HG02870 (cell line): ENCODE data around the gene PEX10.

ENCODE experiments used
- ATAC-seq: cut with Tn5 transposase; IDR thresholded peaks from one replicate; pipeline ENCODE4 v1.9.1; 2021; ENCODE audit warnings: mild to moderate bottlenecking, moderate library complexity; ENCODE audit not compliant: unreplicated experiment

The PEX10 gene

DNA sequence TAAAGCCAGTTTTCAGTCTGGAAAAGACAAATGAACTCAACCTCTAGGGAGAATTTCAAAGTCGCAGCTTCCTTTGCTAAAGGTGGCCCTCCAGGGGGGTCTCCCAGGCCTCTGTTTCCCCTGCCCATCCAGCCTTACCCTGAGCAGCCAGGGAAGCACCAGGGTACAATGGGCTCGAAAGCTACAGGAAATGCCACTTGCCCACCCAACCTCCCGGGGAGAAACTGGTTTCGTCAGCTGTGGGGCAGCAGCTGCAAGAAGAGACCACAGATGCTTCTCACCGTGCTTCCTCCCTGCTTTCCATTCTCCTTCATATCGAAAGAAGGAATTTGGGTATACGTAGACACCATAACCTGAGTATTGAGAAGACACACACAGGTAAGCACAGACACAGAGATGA lies 22.7 kb downstream of the PEX10 start:
- ATAC-seq: no peak

DNA sequence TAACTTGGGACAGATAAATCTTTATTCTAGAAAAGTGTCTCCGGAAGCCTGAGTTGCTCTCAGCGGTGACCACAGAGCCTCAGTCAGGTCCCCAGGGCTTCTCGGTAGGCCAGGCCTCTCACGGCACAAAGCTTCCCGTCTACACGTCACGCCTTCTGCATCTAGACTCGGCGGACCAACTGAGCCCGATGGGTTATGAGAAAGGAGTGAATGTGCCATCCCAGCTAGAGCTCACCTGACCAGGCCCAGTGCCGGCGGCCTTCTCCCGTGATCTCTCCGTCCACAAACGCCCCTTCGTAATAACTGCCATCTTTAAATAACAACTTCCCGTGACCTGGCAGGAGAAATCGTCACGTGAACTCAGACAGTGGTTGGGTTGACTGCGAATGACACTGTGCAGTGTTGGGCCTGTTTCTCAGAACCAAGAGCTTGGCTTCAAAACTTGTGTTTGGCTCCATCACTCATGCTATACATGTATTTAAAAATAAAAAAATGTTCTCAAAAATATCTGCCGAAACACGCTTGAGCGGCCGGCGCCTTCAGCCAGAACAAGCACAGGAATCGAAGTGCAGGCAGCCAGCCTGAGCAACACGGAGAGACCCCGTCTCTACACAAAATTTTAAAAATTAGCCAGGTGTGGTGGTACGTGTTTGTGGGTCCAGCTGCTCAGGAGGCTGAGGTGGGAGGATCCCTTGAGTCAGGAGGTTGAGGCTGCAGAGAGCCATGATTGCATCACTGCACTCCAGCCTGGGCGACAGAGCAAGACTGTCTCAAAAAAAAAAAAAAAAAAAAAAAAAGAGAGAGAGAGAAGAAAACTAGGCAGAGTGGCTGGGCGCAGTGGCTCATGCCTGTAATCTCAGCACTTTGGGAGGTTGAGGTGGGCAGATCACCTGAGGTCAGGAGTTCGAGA lies 24.1 kb downstream of the PEX10 start:
- ATAC-seq: no peak

DNA sequence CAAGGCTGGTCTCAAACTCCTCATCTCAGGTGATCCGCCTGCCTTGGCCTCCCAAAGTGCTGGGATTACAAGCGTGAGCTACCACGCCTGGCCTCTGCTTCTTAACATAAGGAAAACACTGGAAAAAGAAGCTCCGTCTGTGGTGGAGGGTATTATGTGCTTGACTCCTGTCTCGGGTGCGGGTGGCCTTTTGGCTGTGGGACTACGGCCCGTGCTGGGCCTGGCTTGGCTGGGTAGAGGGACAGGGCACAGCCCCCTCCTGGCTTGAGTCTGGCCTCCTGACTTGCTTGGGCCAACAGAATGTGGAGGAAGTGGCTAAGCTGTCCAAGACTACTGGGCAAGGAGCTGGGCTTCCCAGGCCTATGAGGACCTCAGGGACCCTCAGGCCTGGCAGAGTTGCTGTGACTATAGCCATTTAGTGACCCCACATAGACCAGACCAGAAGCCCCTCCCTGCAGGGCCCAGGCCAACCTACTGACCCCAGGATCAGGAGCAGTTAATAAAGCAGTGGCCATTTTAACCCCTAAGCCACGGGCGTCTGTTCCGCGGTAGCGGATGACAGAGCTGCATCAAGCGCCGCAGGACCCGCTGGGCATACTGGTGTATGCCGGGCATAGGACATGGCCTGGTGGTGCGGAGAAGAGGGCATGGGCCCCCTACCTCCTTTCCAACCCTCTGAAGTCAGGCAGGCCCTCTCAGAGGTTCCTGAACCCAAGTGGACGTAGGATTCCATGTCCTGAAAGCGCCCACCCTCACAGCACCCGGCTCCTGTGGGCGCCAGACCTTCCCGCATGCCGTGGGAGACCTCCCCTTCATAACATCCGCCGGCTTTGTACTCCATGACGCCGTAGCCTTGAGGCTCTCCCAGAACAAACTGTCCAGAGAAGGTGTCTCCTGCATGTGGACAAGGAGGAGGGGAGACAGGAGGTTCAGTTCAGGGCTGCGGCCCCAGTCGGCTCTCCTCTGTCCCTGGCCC lies 25.4 kb downstream of the PEX10 start:
- ATAC-seq: no peak

DNA sequence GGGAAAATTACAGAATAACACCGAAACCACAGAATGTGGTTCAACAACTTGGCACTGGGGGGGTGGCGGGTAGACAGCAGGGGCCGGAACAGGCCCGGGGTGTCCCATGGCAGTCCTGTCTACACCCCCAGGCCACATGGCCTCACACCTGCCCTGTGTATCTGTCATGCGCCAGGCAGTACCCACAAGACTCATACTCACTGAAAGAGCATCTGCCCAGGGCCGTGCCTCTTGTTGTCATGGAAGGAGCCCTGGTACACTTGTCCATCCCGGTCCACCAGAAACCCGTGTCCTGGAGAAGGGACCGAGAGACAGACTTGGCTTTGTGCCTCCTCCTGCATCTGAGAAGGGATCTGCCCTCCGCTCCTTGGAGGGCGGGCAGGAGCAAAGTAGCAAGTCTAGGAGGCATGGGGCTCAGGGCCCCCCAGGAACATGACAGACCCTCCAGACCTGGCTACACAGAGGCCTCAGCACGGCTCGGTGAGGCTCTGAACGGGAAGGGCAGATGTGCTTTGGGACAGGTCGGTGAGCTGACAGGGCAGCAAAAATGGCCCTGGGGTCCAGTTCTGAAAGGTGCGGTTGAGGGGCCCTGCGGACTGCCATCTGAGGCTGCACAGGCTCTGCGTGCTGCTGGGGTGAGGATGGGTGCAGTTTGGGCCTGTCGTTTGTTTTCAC lies 26.6 kb downstream of the PEX10 start:
- no peak for ATAC-seq

DNA sequence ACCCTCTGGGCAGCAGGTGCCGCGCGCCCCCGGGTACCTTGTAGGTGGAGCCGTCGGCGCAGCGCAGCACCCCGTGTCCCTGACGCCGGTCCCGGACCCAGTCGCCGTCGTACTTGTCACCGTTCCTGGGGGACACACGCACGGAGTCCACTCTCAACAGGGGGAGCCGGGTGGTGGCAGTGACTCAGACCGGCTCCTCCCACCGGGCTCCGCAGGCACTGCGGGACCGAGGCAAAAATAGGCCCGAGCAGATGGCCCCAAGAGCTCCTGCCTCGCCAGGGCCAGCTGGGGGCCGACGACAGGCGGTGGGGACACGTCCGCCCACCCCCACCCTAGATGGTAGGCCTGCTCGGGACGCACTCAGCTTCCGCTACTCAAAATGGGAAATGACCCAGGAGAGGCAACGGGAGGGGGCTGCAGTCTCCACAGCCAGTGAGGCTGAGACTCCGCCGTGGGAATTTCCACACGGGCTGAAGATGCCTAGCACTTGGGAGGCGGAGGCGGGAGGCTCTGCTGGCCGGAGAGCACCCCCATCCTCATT lies 27.4 kb downstream of the PEX10 start:
- ATAC-seq: no peak

DNA sequence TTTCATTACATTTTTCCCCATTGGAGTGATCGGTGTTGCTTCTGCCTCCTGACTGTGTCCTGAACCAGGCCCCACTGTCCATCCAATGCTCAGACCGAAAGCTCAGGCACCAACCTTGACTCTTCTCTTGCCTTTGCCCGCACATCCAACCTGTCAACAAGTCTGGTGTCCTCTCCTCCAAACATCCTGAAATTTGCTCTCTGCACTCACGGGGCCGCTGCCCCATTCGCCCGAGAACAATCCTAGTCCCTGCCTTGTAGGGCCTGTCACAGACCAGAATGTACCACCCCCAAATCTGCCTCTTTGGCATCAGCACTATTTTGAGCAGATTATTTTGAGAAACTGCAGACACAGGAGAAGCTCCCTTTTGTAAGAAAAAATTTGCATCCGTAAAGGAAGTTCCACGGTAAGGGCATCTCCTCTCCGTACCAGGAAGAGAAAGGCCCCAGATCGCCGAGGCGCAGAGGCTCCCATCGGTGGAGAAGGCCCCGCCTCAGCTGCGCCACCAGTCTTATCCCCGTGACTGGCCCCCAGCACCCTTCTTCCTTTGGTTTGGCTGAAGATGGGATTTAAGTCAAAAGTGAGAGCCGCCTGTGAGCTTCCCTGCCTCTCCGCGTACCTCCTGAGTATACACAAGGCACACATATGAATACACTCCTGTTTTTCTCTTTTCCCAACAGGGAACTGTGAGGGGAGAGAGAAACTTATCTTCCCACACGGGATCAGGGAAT lies 28.1 kb downstream of the PEX10 start:
- no peak for ATAC-seq

DNA sequence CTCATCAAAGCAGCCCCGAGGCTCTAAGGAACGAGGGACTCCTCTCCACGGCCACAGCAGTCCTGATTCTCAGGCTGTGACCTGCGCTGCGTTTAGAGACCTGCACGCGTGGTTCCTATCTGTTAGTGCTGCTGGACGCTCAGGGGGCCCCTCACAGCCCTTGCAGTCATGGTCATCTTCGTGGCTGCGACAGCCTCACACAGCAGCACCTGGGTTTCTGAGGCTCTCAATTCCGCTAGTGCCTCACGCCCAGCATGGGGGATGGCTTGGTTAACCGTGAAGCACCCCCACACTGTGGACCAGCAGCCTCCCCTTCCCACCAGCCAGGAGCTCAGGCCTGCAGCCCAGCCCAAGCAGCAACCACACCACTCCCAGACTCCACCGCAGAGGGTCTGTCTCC lies 28.8 kb downstream of the PEX10 start:
- no peak for ATAC-seq

DNA sequence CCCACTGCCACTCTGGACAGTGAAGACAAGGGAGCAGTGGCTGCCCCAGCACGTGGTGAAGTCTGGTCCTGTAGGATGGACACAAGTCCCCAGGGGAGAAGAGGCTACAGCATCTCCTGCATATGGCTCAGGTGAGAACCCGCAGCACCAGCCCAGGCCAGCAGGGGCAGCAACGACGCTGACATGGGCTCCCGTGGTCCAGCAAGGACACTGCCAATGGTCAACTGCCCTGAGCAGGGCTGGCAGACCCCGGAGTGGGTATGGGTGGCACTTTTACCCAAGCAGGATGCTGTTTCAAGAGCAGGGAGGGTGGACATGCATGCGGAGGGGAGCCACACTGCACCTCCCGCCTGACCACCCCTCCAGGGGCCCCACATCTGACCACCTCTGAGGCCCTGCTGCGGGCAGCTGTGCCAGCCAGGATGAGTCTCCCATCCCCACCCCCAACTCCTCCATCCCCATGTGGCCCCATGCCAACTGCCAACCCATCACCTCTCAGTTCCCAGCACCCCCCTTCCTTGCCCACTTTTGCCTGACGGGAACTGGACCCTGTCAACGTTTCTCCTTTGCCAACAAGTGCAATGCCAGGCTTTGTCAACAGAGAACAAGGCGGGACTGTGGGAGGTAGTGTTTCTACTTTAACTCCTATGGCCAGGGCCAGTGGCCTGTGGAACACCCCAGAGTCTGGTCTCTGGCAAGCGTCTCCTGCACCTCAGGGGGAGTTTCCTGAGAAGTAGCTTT lies 29.6 kb downstream of the PEX10 start:
- ATAC-seq: no peak

DNA sequence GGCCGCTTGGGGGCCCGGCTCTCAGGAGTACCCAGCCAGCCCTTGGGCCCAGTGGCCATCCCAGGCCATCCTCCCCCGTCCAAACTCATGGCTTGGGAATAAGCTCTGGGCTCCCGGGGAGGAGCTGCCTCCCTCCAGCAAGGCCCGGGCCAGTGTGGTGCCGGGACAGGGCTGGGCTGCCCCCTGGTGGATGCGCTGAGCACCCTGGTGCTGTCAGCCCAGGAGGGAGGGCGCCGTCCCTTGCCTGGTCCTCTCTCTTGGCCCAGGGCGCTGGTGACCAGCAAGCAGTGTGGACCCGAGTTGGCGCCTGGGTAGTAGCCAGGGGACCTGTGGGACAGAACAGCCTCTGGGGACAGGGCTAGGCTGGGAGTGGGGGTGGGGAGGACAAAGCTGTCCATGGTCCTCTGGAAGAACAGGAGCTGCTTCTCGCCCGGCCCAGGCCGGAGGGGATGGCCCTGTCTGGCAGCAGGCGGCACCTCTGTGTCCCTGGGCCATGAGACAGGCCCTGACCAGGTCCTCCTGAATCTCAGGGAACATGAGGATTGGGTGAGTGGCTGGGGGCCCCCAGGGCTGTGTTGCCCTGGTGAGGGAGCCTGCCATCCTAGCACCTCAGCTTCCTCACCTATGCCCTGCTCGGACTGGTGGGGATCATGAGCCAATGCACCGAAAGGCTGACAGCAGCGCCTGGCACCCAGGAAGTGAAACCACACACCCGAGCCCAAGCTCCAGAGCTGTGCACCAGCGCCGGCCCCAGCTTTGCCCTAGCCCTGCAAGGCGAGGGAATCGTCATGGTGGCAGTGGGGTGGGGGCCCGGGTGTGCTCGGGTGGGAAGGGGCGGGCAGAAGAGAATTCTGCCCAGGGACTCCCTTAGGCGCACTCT lies 30.4 kb downstream of the PEX10 start:
- no peak for ATAC-seq

DNA sequence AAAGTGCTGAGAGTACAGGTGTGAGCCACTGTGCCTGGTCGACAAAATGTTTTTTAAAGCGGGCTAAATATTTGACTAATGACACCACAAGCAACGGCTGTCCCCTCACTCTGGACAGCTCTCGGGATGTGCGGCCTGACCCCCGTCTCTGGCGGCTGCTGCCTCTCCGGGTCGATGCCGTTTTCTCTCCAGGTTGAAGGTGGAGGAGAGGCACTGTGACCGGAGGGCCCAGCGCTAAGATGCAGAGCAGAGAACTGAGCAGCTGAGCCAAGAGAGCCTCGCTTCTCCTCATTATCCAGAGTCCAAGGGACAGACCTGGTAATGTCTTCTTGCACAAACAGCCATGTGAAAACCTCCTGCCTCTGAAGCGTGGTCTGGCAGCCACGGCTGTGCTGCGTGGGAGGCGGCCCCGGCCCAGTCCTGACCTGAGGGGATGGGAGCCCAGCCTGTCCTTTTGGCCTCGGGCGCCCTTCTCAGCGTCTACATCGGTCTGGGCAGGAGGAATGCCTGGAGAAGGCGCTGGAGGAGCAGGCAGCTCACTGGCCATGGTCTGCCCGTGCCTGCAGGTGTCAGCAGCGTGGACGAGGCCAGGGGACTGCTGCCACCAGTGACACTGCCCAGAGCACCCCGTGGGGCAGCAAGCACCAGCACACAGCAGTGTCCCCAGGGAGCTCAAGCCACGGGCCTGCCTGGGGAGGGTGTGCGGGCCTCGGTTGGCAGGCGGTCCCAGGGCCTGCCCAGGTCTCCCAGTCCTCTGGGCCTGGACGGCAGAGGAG lies 31.4 kb downstream of the PEX10 start:
- no peak for ATAC-seq

DNA sequence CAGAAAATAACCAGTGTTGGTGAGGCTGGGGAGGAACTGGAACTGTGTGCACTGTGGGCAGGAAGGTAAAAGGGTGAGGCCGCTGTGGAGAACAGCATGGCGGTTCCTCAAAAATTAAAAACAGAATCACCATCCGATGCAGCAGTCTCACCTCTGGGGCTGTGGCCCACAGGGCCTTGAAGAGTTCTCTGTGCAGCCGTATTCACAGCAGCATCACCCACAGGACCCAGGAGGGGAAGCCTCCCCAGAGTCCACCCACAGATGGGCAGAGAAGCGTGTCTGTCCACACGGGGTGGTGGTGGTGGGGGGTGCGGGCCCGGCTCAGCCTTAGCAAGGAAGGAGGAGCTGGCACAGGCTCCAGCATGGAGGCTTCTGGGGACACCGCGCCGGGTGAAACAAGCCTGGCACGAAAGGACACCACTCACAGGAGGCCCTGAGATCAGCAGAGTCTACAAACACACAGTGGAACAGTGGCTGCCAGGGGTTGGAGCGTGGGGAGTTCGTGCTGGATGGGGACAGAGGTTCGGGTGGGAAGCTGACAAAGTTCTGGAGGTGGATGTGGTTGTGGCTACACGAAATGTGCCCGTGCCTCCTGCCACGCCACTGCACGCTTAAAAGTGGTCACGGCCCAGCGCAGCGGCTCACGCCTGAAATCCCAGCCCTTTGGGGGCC lies 32.5 kb downstream of the PEX10 start:
- no peak for ATAC-seq

DNA sequence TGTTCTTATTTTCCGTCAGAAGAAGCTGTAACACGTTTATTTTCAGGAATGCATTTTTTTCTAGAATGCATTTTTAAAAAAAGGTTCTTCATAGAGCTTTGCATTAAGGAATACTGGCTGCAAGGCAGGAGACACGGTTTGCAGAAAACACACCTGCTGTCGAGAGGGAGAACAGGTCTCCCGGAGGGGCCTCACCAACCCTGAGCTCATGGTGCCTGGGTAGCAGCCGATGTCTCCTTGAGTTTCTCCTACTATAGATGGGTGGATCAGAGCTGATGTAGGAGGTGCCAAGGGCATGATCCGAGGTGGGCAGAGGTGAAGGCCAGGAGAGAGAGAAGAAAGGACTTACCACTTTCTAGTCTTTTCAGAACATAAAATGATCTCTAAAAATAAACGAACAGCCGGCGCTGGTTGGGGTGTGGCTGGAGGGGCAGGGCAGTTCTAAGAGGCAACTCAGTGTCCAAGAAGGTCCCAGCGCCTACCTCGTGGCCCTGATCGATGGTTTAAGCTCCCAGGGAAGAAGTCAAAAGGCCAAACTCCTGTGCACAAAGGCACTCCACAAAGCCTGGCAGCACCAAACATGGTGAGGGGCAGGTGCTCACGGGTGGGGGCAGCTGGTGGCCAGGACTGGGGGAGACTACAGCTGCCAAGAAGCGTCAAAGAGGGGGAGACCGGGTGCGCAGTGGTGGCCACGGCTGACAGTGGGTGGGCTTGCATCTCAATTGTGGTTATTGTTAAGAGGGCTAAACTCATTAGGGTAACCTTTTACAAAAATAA lies 33.2 kb downstream of the PEX10 start:
- ATAC-seq: no peak

DNA sequence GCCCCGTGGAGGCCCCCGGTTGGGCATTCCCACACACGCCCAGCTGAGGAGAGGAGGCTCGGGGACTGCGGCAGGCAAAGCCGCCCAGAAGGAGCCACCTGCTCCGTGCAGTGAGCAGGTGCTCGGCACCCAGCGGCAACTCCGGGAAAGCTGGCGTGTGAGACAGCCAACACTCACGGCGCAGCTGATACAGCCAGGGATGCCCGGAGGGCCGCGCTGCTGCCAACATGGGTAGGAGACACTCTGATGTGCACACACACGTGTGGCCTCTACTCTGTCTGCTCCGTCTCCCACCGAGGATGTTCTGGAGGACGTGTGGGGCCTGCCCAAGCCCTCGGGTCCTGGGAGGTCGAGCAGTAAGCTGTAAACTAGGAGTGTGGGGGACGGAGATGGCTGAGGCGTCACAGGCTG lies 33.9 kb downstream of the PEX10 start:
- no peak for ATAC-seq

DNA sequence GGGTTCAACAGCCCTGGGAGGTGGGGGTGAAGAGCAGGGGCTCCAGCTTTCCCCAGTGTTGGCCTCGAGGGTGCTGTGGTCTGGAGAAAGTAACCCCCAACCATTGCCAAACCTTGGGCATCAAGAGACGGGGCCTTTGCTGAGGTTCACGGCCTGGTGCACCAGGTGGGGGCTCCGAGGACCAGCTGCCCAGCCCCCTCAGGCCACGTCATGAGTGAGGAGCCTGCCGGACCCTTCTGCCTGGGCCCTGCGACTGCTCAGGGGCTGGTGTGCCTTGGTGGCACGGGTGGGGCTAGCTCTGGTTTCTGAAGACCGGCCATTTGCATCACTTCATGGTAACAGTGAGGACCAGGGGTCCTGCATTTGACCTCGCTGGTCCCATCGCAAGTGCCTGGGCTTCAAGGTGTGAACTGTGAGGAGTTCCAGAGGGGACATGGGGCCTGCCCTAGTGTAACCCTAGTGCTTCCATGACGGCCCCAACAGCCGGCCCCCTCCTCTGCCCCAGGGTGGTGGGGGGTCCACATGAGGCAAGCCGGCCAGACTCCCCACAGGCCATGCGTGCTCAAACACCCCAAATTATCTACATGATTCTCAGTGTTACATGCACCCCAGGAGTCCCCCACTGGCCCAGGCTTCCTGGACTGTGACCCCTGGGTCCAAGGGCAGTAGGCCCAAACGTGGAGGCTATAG lies 34.5 kb downstream of the PEX10 start:
- ATAC-seq: no peak

DNA sequence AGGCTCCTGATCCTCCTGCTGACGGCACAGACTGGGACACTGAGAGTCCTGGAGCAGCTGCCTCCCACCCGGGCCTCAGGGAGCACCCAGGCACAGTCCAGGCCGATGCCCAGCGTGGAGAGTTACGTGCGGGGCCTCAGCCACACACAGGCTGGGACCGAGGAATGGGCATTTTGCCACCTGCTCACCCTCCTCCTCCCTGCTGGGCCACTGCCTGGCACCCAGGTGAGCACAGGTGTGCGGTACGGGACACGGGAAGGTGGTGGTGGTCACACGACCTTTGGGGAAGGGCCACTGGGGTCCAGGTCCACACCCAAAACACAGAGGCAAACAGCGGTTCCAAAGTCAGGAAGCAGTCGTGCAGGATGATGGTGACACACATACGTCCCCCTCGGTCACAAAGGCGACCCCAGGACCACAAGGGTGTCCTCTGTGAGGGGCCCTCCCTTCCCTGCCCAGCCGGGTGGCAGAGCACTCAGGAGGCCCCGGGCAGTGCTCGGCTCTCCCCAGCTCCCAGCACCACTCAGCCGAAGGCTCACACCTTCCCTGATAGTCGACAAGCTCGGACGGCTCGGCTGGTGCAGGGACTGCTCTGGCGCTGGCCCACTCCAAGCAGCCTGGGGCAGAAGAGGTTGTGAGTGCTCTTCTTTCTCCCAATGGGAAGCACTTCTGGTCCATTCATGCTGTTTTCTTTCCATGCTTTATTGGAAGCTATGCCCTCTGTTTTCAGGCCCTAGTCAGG lies 35.3 kb downstream of the PEX10 start:
- ATAC-seq: no peak
